NCI-H2171 treated with DMSO at 0.1 percent for 48 hours (cell line): ENCODE results near the gene TMEM218.

Source experiments
- DNase-seq: peaks from one replicate; lab custom pipeline; 2025; lab: John Stamatoyannopoulos, UW

Gene TMEM218

DNA sequence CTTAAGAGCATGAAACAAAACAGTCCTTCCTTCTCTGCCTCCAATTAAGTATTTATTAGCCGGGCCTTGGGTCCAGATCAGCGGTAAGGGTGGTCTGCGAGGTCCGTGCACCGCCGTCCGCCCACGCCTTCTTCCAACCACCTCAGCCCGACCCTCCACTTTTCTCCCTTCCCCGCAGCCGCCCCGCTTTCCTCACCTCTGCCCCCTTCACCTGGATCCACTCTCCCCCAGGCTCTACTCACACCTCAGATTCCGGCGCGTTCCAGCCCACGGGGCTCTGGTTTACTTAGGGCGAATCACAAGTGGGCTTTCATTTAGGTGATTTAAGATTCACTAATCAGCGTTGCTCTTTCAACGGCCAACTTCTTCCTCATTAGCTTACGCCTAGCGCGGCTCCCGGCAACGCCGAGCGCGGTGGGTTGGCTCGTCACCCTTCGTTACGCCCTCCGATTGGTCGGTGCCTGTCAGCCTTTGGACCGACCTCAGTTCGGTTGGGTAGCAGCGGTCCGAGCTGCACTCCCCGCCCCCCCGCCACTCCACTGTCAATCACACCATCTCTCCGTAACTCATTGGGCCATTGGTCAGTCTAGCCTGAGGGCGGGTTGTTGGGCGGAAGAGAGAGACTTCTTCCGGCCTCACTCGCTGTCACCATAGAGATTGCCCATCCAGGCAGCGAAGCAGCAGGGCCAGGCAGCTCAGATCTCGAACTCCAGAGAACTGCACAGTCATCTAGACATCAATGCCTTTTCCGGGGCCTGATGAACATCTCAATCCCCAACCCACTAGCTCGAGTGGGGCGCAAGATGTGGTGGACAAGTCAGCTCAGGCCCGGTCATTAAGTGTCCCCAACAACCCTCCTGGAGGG, at the start of gene TMEM218:
Gene TMEM218 (minus strand): TSS at position 284 of the 865 bp plus-strand sequence. CDS start 9,385 bp downstream, outside the sequence.
- peak; percentile 93 for DNase-seq

DNA sequence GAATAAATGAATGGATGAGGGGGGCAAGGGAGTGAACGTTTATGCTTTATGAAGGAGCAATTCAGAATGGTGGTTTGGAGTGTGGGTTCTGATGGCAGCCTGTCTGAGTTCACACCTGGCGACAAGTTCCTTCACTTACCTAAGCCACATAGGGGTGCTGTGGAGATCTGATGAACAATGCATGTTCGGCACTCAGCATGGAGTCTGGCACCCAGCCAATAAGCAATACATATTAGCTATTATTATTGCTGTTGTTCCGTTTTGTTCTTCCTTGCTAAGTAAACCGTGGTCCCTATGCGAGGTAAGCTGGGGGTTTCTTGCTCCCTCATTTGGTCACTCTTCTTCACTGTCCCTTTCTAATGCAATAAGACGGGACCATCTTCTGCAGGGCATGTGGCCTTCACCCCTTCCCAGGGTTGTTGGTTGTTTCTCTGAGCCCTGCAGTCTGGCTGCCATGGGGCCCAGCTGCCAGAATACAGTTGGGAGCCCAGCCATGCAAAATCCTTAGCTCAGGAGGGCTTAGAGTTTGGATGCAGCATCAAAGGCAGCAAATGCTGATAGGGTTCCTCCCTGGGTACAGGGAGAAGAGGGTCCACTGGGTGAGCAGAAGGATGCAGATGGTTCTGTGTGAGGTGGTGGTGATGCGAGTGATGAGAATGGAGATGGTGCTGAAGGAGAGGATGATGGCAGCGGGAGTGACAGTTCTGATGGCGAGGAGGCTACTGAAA, 46.7 kb upstream of the TMEM218 start:
- DNase-seq, result no peak

- no peak for DNase-seq
Observed at GRCh38 chr11:125157118-125157733, 45.8 kb upstream of the TMEM218 start.

DNA sequence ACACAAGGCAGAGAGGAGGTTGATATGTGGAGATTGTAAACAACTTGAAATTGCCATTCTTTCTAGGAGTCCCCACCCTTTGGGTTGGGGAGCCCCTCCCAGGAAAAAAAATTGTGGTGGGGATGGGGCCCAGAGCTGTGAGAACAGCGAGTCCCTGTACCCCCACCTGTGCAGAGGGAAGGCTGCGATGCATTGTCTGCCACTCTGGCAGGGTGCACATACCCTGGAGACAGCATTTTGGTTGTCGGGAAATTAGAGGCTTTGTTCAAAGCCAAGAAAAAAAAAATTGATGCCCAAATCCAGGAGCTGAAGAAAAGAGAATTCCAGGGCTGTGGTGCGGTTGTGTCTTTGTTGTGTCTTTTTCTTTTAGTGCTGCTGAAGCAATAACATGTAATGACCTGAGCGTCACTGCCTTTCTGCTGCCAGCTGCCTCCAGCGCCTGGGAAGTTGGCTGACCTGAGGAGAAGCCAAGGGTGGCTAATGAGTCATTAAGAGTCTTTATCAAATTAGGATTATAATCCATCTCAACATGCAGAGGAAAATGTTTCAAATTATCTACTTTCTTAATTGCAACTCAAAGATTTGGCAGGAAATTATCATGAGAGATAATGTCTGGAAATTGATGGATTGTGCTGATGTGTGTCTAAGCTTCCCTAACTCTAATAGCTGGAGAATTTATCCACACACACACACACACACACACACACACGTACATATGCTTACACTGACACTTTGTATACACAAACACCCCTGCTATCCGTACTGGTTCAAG, 45.1 kb upstream of the TMEM218 start:
- no peak for DNase-seq

GRCh38 chr11:125155767-125156166, 44.3 kb upstream of the TMEM218 start:
- no peak for DNase-seq

GRCh38 chr11:125155100-125155444, 43.6 kb upstream of the TMEM218 start:
- no peak for DNase-seq

DNA sequence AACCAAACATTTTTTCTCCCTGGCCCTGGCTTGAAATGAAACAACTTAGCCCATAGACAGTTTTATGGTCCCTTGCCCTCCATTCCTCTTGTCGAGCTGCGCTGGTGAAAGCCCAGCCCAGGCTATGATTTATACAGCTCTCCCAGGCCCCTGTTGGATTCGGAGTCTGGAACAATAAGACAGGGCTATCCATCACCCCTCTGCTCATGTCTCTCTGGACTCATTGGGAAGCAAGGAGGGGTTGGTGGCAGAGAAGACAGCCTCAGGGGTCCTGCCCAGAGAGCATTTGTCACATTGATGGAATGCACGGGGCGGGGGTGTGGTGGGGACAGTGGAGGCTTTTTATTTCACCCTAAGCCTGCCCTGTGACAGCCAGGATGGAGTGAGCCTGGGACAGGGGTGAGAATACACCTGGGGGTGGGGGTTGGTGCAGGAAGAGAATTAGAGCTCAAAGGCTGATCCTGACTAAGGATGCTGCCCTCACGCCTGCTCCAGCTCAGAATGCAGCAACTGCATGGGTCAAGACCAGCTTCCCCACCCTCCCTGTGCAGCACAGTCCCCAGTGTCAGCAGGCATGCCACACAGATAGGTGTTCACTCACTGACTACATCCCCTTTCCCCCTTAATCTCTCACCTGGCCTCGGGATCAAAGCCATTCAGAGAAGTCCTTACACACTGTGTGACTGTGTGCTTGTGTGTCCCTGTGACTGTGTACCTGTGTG, 43.1 kb upstream of the TMEM218 start:
- no peak for DNase-seq

DNA sequence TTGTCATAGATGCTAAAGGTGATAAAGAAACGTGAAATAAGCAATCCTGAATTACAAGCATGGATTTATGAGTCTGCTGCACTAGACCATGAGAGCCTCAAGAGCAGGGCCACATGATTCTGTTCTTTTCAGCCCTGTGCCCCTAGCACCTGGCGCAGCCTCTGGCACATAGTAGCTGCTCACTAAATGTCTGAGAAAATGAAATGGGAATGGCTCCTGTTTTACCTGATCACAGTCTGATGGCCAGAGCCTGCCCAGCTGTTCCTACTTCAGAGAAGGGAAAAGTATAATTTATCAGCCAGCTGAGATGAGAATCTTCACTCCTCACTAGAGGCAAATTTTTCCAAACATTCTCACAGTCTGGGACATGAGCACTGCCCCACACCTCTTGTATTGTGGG, 42.4 kb upstream of the TMEM218 start:
- DNase-seq, result no peak

- no peak for DNase-seq
Observed at GRCh38 chr11:125148743-125149142, 37.3 kb upstream of the TMEM218 start.

DNA sequence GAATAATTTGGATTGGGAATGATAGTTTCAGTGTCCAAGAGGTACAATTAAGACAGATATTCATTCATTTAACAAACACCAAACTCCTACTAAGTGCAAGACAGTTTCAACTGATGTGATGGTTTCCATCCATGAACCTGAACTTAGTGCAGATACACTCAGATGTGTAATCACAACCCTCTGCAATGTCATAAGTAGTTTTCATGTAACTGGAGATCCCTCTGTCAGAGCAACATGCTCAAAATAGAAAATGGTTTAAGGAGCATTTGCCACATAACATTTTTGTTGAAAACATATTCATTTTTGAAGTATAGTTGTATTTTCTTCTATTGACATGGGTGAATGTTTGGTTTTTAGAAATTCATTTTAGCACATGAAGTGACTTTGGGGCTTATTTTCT, 36.6 kb upstream of the TMEM218 start:
- DNase-seq, result no peak

DNA sequence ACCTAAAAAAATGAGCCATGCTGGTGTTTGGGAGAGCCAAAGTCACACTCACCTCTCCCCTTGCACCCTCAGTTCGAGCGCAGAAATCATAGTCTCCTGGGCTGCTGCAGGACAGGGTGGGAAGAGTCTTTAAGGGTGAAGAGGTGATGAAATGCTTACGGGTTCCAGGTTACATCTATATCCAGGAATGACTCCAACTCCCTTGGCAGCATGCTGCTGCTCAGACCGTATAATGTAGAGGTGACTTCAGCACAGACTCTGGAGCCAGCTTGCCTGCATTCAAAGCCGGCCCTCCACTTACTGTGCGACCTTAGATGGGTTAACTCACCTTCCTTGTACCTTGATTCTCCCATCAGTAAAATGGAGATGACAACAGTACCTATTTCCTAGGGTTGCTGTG, 35.9 kb upstream of the TMEM218 start:
- no peak for DNase-seq

GRCh38 chr11:125146232-125146631, 34.8 kb upstream of the TMEM218 start:
- no peak for DNase-seq

GRCh38 chr11:125141686-125142535, 30.5 kb upstream of the TMEM218 start:
- no peak for DNase-seq

- no peak for DNase-seq
Observed at GRCh38 chr11:125141178-125141577, 29.8 kb upstream of the TMEM218 start.

DNA sequence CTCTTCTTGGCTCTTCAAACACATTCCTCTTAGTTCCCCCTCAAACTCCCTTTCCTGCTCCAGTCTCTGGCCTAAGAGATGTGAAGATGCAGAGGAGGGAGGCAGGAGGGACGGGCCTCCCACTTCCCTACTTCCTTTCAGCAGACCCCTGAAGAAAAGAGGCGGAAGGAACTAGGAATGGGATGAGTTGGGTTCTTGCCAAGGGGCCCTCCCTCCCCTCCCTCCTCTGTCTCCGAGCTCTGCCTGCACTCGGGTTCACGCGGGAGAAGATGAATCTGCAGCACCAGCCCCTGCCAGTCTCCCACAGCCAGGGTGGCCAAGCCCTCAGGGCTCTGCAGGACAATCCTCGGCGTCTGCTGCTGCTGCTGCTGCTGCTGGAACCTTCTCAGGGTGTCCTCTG, 28.8 kb upstream of the TMEM218 start:
- no peak for DNase-seq

DNA sequence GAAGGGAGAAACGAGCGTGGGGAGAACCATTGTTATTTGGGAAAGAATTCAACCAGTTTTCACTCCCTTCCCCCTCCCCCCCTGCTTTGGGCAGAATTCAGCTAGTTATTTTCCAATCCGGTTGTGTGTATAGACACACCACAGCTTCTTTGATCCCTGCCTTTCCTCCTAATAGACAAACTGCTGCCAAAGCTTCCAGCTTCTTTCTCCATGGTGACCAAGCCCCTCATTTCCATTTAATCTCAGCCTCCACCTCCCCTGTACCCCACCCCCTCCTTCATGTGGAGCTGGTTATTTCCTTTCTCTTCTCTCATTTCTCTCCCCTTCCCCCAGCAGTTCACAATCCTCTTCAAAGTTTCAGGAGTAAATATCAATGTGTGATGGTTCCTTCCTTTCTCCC, 28.4 kb upstream of the TMEM218 start:
- DNase-seq, result no peak

GRCh38 chr11:125138966-125139365, 27.5 kb upstream of the TMEM218 start:
- no peak for DNase-seq

DNA sequence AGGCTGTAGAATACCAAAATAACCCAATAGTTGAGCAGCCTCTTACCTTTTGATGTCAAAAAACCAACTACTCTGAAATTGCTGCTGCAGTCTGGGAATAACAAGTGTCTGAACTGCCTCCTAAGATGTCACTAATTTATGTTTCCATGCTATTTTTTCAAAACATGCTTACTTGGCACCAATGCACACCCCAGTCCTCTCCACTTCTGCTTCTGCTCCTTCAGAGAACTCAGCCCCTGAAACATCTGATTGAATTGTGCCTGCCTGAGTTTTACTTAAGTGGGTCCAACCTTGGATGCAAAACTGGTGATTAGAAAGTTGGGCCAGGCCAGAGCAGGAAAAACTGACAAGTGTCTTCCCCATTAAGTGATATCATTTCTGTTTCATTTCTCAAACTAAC, 24.6 kb upstream of the TMEM218 start:
- no peak for DNase-seq

GRCh38 chr11:125132596-125132995, 21.2 kb upstream of the TMEM218 start:
- DNase-seq, result no peak

DNA sequence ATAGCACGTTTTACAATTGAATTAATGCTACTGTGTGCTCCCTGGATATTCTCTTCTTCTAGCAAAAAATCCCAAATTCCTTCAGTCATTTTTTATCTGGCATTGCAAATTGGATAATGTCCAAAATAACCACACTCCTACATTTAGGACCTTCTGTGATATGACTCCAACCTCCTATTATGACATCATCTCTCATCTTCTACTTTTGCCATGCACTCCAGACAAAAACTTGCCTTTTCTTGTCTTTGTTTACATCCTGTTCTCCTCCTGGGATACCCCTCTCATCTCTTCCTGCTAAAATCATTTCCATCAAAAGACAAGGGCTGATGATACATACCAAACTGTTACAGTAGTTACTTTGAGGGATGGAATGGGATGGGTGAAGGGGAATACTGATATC, 20.6 kb upstream of the TMEM218 start:
- no peak for DNase-seq
